ENCODE data around the gene DNAAF8.

The DNAAF8 gene

DNA sequence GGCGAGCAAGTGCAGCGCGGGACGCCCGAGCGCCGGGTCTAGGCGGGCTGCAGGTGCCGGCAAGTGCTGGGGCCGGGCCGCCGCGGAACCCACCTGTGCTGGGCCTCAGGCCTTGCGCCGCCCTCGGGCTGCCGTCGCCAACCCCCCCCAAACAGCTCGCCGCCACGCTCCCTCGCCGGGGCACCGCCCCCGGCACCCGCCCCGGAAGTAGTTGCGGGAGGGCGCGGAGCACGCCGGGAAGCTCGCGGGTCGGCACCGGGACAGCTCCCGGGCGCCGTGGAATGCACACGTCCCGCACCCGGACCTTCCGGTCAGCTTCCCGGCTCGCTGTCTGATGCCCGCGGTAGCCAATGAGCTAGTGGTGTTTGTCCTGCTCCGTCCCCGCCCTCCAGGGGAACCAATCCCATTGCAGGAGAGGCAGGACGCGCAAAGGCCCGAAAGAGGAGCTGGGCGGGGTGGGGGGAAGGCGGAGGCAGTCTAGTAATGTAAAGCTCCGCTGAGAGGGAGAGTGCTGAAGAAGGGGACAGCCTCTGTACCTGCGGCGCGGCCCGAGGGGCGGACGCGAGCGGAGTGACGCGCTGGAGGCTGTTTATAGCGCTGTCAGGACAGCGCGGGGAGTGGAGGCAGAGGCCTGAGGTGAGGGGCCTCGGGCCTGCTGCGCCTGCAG, at the start of gene DNAAF8, which contains the start of gene ANKS3:
Gene DNAAF8 (plus strand): TSS at position 475 of the 667 bp plus-strand sequence. CDS start 1,978 bp downstream, outside the sequence.
Gene ANKS3 (minus strand): TSS at position 209 of the 667 bp plus-strand sequence. CDS start 4,122 bp downstream, outside the sequence.
- peak; percentile 72 for DNase-seq (ENCODE audit: low read depth)

- no peak for DNase-seq (ENCODE audit: low read depth)
These were observed 49.6 kb upstream of the DNAAF8 start for GRCh38 chr16:4684763-4685162.

- no peak for DNase-seq (ENCODE audit: low read depth)
These were observed 49.0 kb upstream of the DNAAF8 start for GRCh38 chr16:4685292-4685691.

DNA sequence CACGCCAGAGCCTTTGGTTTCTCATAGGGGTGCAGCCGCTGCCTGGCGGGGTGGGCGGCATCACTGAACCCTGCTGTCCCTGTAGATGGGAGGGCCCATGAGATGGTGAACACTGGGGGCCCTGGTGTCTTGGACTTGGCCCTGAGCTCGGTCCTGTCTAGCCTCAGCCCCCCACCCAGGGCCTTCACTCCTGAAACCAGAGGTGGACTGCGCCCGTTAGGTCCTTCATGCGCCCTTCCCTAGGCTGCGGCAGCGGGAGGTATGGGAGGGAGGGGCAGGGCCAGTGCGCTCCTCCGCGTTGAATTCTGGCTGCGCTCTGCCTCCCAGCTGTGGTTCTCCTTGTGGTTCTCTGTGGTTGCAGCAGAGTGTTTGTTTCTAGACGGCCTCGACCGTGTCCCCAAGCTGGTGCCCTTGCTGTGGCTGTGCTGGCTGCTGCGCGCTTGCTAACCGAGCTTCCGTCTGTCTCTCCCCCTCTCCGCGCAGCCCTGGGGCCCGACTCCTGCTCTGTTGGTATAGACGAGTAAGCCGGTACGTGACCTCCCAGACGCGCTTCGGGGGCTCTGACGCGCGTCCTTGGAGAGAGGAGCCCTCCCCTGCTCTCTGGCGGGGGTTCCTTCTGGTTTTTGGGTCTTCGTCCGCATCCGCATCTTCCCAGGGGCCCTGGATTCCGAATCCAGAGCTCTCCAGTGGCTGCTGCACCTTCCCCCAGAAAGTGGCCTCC, 48.4 kb upstream of the DNAAF8 start:
- DNase-seq (ENCODE audit: low read depth): no peak

GRCh38 chr16:4686497-4687210, 47.7 kb upstream of the DNAAF8 start:
- DNase-seq (ENCODE audit: low read depth): no peak

DNA sequence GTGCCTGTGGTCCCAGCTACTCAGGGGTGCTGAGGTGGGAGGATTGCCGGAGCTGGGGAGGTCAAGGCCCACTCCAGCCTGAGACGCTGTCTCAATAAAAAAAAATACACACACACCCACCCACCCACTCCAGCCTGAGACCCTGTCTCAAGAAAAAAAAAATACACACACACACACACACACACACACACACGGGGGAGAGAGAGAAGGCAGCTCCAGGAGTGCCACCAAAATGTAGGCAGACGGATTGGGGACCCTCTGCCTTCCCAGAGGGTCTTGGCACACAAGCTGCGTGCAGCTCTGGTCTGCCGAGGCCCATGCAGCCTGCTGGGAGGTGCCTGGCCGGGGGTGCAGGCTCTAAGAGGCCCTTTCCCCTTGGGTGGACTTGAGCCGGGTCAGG, 46.9 kb upstream of the DNAAF8 start:
- DNase-seq (ENCODE audit: low read depth): no peak

DNA sequence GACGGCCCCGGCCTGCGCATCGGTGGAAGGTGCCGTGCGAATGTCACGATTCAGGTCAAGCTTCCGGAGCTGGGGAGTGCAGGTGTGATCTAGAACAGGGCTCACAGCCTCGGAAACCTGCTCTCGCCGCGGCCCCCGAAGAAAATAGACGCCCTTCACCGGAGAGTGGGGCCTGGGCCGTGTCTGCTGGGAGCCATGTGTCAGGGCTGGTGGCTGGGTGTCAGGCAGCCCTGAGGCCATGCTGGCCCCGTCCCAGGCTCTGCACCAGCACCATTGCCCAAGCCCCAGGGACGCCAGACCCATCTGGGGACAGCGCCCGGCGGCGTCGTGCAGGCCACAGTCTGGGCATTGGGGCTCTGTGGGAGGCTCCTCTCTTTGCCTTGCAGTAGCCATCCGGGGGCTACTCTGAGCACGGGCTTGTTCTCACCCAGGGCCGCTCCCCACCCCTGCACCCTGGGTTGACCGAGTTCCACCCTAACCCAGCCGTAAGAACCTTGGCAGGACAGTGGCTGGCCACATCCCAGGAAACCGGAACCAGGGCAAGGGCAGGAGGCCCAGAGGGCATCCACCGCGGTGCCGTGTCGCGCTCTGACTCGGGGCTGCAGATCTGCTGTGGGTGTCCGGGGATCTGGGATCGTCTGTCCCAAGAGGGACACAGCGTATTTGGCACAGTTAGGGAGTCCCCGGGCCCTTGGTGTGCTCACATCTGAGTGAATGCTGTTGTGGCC, 46.2 kb upstream of the DNAAF8 start:
- no peak for DNase-seq (ENCODE audit: low read depth)

DNA sequence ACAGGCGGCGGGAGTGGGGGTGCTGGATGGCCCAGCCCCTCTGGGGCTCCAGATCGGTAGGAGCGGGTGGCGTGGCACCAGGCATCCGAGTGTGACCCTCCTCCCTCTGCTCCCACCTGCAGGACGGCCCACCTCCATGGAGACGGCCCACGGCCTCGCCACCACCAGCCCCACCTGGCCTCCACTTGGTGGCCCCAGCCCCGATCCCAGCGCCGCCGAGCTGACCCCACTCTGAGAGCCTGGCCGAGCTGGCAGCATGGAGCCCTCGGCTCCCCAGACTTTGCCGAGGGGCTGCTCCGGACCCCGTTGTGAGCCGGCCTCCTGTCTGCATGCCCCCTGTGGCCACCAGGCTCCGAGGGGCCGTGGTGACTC, 45.7 kb upstream of the DNAAF8 start:
- DNase-seq (ENCODE audit: low read depth): no peak

- no peak for DNase-seq (ENCODE audit: low read depth)
These were observed 45.2 kb upstream of the DNAAF8 start for GRCh38 chr16:4689091-4689671.

DNA sequence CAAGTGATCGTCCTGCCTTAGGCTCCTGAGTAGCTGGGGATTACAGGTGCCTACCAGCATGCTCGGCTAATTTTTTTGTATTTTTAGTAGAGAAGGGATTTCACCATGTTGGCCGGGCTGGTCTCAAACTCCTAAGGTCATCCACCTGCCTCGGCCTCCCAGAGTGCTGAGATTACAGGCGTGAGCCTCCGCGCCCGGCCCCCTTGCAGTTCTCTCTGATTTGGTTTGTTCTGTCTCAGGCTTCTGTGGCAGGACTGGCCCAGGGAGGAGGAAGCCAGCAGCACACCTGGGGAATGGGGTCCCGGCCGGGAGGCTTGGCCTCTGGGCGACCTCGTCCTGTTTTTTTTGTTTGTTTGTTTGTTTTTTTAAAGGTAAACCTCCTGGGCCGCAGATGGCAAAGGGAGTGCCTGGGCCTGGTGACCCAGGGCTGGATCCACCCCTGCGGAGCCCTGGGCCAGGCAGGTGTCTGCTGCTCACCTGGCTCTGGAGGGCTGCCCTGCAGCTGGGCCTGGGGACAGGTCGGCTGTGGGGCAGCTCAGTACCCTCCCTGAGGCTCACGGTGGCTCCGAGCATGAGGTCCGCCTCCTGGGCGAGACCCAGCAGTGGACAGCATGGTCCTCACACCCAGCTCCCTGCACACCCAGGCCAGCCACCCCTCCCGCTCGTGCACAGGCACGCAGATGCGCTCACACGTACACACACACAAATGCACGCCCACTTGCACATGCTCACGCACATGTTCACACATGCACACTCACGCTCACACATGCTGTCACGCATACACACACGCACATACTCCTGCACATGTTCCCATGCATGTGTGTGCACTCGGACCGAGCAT, 44.3 kb upstream of the DNAAF8 start:
- DNase-seq (ENCODE audit: low read depth): no peak

DNA sequence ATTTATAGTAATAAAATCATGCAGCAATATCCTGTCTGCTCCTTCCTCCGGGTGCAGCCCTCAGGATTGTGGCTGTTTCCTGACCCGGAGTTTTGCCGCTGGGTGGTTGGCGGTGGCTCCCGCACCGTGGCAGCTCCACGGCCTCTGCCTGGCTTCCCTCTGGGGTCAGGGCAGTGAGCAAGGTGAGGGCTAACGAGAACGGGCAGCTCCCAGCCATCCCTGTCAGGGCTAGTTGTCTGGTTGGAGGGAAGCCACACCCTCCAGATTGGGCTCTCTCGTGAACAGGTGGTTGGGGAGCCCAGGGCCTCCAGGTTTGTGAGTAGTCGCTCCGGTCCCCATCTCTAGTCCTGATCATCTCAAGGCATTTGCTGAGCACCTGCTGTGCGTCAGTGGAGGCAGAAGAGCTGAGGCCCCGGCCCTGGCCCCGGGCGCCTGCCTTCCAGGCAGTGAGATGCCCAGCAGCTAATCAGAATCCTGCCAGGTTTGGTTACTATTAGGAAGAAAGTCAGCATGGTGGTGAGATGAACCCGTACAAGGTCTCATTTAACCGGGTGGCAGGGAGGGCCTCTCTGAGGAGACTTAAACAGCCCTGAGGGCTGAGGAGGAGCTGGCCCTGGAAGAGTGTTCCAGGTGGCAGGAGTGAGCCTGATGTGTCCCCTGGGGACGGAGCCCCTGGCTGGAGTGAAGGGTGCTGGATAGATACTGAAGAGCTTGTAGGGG, 43.2 kb upstream of the DNAAF8 start:
- no peak for DNase-seq (ENCODE audit: low read depth)

DNA sequence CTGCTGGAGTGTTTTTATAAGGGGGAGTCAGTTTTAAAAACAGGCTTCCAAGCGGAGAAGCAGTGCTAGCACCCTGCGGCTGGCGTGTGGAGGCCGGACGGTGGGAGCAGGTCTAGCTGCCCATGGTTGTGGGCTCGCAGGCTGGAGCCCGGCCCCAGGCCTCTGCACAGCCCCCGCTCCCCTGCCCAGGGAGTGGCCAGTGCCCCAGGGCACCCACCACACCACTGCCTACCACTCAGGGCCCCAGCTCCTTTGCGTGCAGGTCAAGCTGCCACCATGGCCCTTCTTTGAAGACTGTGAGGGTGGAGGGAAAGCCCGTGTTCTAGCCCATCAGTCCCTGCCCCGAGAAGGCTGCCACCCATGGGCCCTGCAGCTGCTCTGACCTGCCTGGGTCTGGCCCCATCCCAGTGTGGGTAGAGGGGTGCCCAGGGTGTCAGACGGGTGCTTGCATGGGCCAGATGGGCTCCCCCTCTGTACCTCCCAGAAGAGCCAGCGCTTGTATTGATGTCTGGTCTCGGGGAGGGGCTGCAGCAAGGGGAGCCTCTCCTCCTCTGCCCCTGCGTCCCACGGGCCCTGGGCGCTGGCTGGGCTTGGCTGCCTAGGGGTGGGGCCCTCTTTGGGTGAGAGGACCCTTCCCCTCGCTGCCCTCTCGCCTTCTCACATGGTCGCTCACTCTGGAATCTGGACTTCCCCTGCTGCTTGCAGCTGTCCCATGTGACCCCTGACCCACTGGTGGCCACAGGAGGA, 42.5 kb upstream of the DNAAF8 start:
- DNase-seq (ENCODE audit: low read depth): no peak

DNA sequence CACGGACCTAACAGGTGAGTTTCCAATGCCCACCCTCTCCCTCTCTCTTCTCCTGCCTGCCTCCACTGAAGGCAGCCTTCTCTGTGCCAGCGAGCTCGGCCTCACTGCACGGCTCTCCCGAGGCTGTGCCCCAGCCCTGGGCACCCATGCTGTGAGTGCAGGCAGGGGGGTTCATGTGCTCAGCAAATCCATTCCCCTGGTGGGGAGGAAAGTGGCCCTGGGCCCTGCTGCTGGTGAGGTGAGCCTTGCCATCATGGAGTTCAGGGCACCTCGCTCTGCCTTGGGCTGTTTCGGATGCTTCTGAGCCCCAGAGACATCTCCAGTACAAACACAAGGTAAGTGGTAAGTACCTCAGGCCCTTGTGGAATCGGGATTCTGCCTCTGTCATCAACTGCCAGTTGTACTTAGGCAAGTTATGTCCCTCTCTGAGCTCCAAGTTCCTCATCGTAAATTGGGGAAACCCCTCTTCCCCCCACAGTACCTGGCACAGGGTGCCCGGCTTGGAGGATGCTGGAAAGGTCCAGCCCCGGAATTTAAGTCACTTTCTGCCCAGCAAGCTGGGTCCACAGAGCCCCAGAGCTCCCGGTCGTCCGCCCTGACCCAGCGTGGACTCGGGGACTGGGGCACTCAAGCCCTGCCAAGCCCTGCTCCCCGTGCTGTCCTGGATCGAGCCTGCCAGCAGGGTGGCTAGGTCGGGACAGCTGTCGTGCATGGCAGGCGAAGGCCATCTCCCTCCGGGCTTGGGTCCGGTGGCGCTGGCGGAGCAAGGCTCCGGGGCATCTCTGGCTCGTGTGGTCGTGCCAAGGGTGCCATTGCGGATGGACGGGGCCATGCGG, 41.7 kb upstream of the DNAAF8 start:
- no peak for DNase-seq (ENCODE audit: low read depth)

DNA sequence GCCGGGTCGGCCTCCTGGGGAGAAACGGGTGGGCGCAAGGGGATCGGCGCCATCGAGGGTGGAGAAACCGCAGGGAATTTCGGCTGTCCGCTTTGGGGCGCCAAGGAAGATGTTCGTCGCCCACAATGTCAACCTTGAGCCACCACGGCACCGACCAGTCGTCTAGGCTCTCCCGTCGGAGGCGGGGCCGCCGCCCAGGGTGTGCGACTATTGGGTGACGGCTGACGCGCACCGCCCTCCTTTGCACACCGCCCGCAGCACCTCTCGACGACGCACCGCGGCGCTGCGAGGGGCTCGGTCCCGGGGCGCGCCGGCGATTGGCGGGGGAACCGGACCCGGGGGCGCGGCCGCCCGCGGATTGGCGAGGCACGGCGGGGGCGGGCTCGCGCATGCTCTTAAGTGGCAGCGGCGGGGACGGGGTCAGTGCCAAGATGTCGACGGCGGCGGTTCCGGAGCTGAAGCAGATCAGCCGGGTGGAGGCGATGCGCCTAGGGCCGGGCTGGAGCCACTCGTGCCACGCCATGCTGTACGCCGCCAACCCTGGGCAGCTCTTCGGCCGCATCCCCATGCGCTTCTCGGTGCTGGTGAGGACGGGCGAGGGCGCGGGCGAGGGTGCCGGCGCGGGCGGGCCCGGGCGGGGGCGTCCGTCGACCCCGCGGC, 40.9 kb upstream of the DNAAF8 start, which contains the start of gene NUDT16L1:
Gene NUDT16L1 (plus strand): TSS at position 267 of the 660 bp plus-strand sequence. CDS start 165 bp downstream, at position 432.
- DNase-seq (ENCODE audit: low read depth): peak; percentile 94

DNA sequence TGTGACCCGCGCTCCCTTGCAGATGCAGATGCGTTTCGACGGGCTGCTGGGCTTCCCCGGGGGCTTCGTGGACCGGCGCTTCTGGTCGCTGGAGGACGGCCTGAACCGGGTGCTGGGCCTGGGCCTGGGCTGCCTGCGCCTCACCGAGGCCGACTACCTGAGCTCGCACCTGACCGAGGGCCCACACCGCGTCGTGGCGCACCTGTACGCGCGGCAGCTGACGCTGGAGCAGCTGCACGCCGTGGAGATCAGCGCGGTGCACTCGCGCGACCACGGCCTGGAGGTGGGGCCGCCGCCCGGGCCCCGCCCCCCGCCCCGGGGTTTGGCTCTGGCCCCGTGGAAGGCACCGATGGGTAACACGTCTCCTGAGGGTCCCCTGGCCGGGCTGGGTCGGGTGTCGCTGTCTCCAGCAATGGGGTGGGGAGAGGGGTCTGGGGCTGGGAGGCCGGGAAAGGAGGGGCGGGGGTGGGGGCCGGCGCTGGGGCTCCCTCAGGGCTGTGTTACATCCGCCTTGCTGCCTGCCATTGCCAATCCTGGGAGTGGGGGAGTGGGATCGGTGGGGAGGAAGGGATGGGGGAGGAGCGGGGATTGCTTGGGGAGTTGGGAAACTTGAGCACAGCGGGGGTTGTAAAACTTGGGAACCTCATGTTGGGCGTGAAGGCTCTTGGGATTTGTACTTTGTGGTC, 40.2 kb upstream of the DNAAF8 start:
- peak; percentile 41 for DNase-seq (ENCODE audit: low read depth)

DNA sequence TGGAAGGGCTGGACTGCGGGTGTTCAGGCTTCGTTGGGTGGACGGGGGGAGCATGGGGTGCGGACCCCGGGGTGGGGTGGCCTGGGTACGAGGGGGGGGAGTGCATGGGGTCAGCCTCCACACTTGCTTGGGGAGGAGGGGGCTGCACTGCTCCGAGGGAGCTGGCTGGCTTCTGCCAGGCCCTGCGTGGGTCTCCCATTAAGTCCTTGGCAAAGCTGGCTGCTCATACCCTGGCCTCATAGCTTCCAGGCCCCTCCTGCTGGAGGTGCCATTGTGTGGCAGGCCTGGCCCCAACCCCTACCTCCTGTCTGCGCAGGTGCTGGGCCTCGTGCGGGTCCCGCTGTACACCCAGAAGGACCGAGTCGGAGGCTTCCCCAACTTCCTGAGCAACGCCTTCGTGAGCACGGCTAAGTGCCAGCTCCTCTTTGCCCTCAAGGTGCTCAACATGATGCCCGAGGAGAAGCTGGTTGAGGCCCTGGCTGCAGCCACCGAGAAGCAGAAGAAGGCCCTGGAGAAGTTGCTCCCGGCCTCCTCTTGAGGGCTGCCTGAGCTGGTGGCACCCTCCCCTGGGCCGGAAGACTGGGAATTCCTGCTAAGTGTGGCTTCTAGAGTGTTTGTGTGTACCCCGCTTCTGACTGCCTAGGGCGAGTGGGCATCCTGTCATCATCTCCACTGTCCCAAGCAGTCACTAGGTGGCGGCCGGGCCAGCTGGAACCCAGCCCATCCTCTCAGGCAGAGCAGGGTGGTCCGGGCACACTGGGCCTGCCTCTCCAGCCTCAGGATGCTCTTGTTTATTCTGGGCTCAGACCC, 39.5 kb upstream of the DNAAF8 start:
- DNase-seq (ENCODE audit: low read depth): no peak
